Measurements from ENCODE around the gene CADPS2.

The CADPS2 gene

DNA sequence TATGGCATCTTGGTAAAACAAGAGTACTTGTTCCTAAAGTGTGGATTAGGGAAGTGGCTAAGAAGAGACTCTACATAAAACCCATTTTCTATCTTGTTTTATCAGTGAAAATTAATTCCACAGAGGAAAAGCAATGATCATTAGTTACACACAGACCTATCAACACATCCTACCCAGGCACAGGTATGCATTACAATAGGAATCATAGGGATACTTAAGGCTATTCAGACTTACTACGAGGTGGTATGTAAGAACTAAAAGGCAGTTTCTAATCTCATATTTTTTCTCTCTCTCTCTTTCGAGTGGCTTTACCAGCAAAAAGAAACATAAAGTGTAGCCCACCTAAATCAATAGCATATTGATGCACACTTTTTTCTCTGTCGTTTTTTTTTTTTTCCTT is 415.4 kb downstream of the CADPS2 start:
- H3K27ac ChIP-seq (replicated peaks; ENCODE audit: low read length), result no peak overlapping the region
- H3K36me3 ChIP-seq (replicated peaks in 1 of 2; ENCODE audit: control insufficient read depth in 2 of 2, insufficient read depth in 2 of 2, low read length in 2 of 2), result no peaks in the 10 kb centered on the region
- no peak overlapping the region for H2BK5ac ChIP-seq (ENCODE audit: low read length)
- H3K14ac ChIP-seq (ENCODE audit: low read length), result no peak overlapping the region
- DNase-seq (ENCODE audit: low spot score), result no peak
- H4K91ac ChIP-seq (ENCODE audit: low read depth, low read length, poor library complexity), result no peak overlapping the region
- no CpG with 5 or more reads among the region's 3 CpGs for WGBS, 2 donors (ENCODE audit: extremely low coverage in 2 of 2, insufficient read length in 2 of 2, insufficient replicate concordance in 1 of 2)
- no peak overlapping the region for H2AFZ ChIP-seq (ENCODE audit: low read length)
- H3K9me3 ChIP-seq (replicated peaks in 1 of 2; ENCODE audit: control insufficient read depth in 2 of 2, insufficient read depth in 1 of 2, low read depth in 1 of 2, low read length in 2 of 2), result no peaks in the 10 kb centered on the region
- no peak overlapping the region for H4K8ac ChIP-seq (ENCODE audit: low read depth, low read length)
- no peak overlapping the region for H2AK5ac ChIP-seq (ENCODE audit: low read depth, low read length)
- no peak overlapping the region for H3K23ac ChIP-seq (ENCODE audit: low read depth, low read length, poor library complexity)
- no peak overlapping the region for H3K18ac ChIP-seq (ENCODE audit: low read length)
- no peak overlapping the region for H2BK120ac ChIP-seq (ENCODE audit: low read depth, low read length)
- H3K4ac ChIP-seq (ENCODE audit: low read length), result no peak overlapping the region
- H3K4me3 ChIP-seq (ENCODE audit: low read length in 2 of 2), result no peak overlapping the region
- H3K4me2 ChIP-seq (ENCODE audit: insufficient read depth, low read length, poor library complexity, severe bottlenecking), result no peak overlapping the region
- H2BK15ac ChIP-seq (ENCODE audit: low read length), result no peak overlapping the region
- no peaks in the 10 kb centered on the region for H3K79me1 ChIP-seq (ENCODE audit: low read depth, low read length)
- H2BK12ac ChIP-seq (ENCODE audit: low read length), result no peak overlapping the region
- H3K27me3 ChIP-seq (ENCODE audit: control insufficient read depth in 3 of 3, insufficient read depth in 3 of 3, low read depth in 1 of 3, low read length in 3 of 3), result no peaks in the 10 kb centered on the region
- peaks cover 12 to 36% of the 10 kb centered on the region in 2 donors for H3K4me1 ChIP-seq (ENCODE audit: control insufficient read depth in 2 of 2, insufficient read depth in 1 of 2, low read depth in 1 of 2, low read length in 2 of 2)
- no peak overlapping the region for H3K9ac ChIP-seq (ENCODE audit: low read depth, low read length, poor library complexity)

DNA sequence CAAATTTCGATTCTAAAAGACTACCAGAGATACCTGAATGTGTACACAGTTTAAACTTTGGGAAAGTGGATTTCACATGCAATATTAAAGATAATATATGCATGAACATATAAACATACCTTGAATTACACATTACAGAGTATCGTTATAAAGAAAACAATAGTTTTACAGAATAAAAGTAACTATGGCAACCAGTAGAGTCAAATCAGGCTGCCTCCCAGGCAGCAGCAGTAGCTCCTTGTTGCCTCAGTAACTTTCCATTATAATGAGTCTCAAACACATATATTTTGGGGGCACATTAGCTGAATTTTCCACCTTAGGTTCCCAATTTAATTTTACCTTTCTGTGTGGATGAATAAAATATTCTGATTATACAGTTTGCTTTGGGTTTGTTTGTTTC is 417.3 kb downstream of the CADPS2 start:
- H3K18ac ChIP-seq (ENCODE audit: low read length), result no peak overlapping the region
- H2AFZ ChIP-seq (ENCODE audit: low read length), result peak overlapping the region; percentile 58
- H3K27me3 ChIP-seq (ENCODE audit: control insufficient read depth in 3 of 3, insufficient read depth in 3 of 3, low read depth in 1 of 3, low read length in 3 of 3), result no peaks in the 10 kb centered on the region
- no peak overlapping the region for H2BK5ac ChIP-seq (ENCODE audit: low read length)
- no peaks in the 10 kb centered on the region for H3K36me3 ChIP-seq (replicated peaks in 1 of 2; ENCODE audit: control insufficient read depth in 2 of 2, insufficient read depth in 2 of 2, low read length in 2 of 2)
- no peak overlapping the region for H2AK5ac ChIP-seq (ENCODE audit: low read depth, low read length)
- DNase-seq (ENCODE audit: low spot score), result peak; percentile 21
- WGBS, 2 donors (ENCODE audit: extremely low coverage in 2 of 2, insufficient read length in 2 of 2, insufficient replicate concordance in 1 of 2), result no CpG with 5 or more reads among the region's 2 CpGs
- no peak overlapping the region for H2BK15ac ChIP-seq (ENCODE audit: low read length)
- H2BK12ac ChIP-seq (ENCODE audit: low read length), result no peak overlapping the region
- no peaks in the 10 kb centered on the region for H3K79me1 ChIP-seq (ENCODE audit: low read depth, low read length)
- H3K23ac ChIP-seq (ENCODE audit: low read depth, low read length, poor library complexity), result no peak overlapping the region
- H3K9me3 ChIP-seq (replicated peaks in 1 of 2; ENCODE audit: control insufficient read depth in 2 of 2, insufficient read depth in 1 of 2, low read depth in 1 of 2, low read length in 2 of 2), result no peaks in the 10 kb centered on the region
- no peak overlapping the region for H3K4me3 ChIP-seq (ENCODE audit: low read length in 2 of 2)
- no peak overlapping the region for H3K4ac ChIP-seq (ENCODE audit: low read length)
- no peak overlapping the region for H3K9ac ChIP-seq (ENCODE audit: low read depth, low read length, poor library complexity)
- H4K91ac ChIP-seq (ENCODE audit: low read depth, low read length, poor library complexity), result no peak overlapping the region
- no peak overlapping the region for H3K14ac ChIP-seq (ENCODE audit: low read length)
- peaks cover 10 to 36% of the 10 kb centered on the region in 2 donors for H3K4me1 ChIP-seq (ENCODE audit: control insufficient read depth in 2 of 2, insufficient read depth in 1 of 2, low read depth in 1 of 2, low read length in 2 of 2)
- no peak overlapping the region for H3K4me2 ChIP-seq (ENCODE audit: insufficient read depth, low read length, poor library complexity, severe bottlenecking)
- peak overlapping the region; percentile 72 for H3K27ac ChIP-seq (replicated peaks; ENCODE audit: low read length)
- H4K8ac ChIP-seq (ENCODE audit: low read depth, low read length), result no peak overlapping the region
- no peak overlapping the region for H2BK120ac ChIP-seq (ENCODE audit: low read depth, low read length)

- Histone ChIP-seq H3K18ac (ENCODE audit: low read length) (no peak overlapping the region), H3K4me2 (ENCODE audit: insufficient read depth, low read length, poor library complexity, severe bottlenecking) (no peak overlapping the region), H4K91ac (ENCODE audit: low read depth, low read length, poor library complexity) (no peak overlapping the region), H3K9me3 (replicated peaks in 1 of 2; ENCODE audit: control insufficient read depth in 2 of 2, insufficient read depth in 1 of 2, low read depth in 1 of 2, low read length in 2 of 2) (no peaks in the 10 kb centered on the region), H3K14ac (ENCODE audit: low read length) (no peak overlapping the region), H2AK5ac (ENCODE audit: low read depth, low read length) (no peak overlapping the region), H3K4ac (ENCODE audit: low read length) (no peak overlapping the region), H2AFZ (ENCODE audit: low read length) (peak overlapping the region; percentile 3), H3K4me1 (ENCODE audit: control insufficient read depth in 2 of 2, insufficient read depth in 1 of 2, low read depth in 1 of 2, low read length in 2 of 2) (peaks cover 10 to 32% of the 10 kb centered on the region in 2 donors), H3K36me3 (replicated peaks in 1 of 2; ENCODE audit: control insufficient read depth in 2 of 2, insufficient read depth in 2 of 2, low read length in 2 of 2) (no peaks in the 10 kb centered on the region), H3K27me3 (ENCODE audit: control insufficient read depth in 3 of 3, insufficient read depth in 3 of 3, low read depth in 1 of 3, low read length in 3 of 3) (no peaks in the 10 kb centered on the region), H3K23ac (ENCODE audit: low read depth, low read length, poor library complexity) (no peak overlapping the region), H3K79me1 (ENCODE audit: low read depth, low read length) (no peaks in the 10 kb centered on the region), H3K4me3 (ENCODE audit: low read length in 2 of 2) (no peak overlapping the region), H2BK15ac (ENCODE audit: low read length) (no peak overlapping the region), H4K8ac (ENCODE audit: low read depth, low read length) (no peak overlapping the region), H3K9ac (ENCODE audit: low read depth, low read length, poor library complexity) (no peak overlapping the region), H3K27ac (replicated peaks; ENCODE audit: low read length) (no peak overlapping the region), H2BK120ac (ENCODE audit: low read depth, low read length) (no peak overlapping the region), H2BK12ac (ENCODE audit: low read length) (no peak overlapping the region), H2BK5ac (ENCODE audit: low read length) (no peak overlapping the region)
- DNase-seq (ENCODE audit: low spot score), result no peak
- no CpG with 5 or more reads among the region's 4 CpGs for WGBS, 2 donors (ENCODE audit: extremely low coverage in 2 of 2, insufficient read length in 2 of 2, insufficient replicate concordance in 1 of 2)
These were observed 418.4 kb downstream of the CADPS2 start for GRCh38 chr7:122467661-122468449.

GRCh38 chr7:122465296-122465695 is 421.0 kb downstream of the CADPS2 start:
- Histone ChIP-seq H3K9me3 (replicated peaks in 1 of 2; ENCODE audit: control insufficient read depth in 2 of 2, insufficient read depth in 1 of 2, low read depth in 1 of 2, low read length in 2 of 2) (no peaks in the 10 kb centered on the region), H3K4me2 (ENCODE audit: insufficient read depth, low read length, poor library complexity, severe bottlenecking) (no peak overlapping the region), H3K23ac (ENCODE audit: low read depth, low read length, poor library complexity) (no peak overlapping the region), H3K36me3 (replicated peaks in 1 of 2; ENCODE audit: control insufficient read depth in 2 of 2, insufficient read depth in 2 of 2, low read length in 2 of 2) (no peaks in the 10 kb centered on the region), H4K8ac (ENCODE audit: low read depth, low read length) (no peak overlapping the region), H2BK12ac (ENCODE audit: low read length) (no peak overlapping the region), H3K14ac (ENCODE audit: low read length) (no peak overlapping the region), H4K91ac (ENCODE audit: low read depth, low read length, poor library complexity) (no peak overlapping the region), H2BK120ac (ENCODE audit: low read depth, low read length) (no peak overlapping the region), H3K18ac (ENCODE audit: low read length) (no peak overlapping the region), H2BK15ac (ENCODE audit: low read length) (no peak overlapping the region), H3K9ac (ENCODE audit: low read depth, low read length, poor library complexity) (no peak overlapping the region), H2BK5ac (ENCODE audit: low read length) (no peak overlapping the region), H3K79me1 (ENCODE audit: low read depth, low read length) (no peaks in the 10 kb centered on the region), H3K27me3 (ENCODE audit: control insufficient read depth in 3 of 3, insufficient read depth in 3 of 3, low read depth in 1 of 3, low read length in 3 of 3) (no peaks in the 10 kb centered on the region), H2AK5ac (ENCODE audit: low read depth, low read length) (no peak overlapping the region), H3K4me3 (ENCODE audit: low read length in 2 of 2) (no peak overlapping the region), H3K4ac (ENCODE audit: low read length) (no peak overlapping the region), H3K27ac (replicated peaks; ENCODE audit: low read length) (no peak overlapping the region), H2AFZ (ENCODE audit: low read length) (no peak overlapping the region), H3K4me1 (ENCODE audit: control insufficient read depth in 2 of 2, insufficient read depth in 1 of 2, low read depth in 1 of 2, low read length in 2 of 2) (peaks cover 8 to 30% of the 10 kb centered on the region in 2 donors)
- no peak for DNase-seq (ENCODE audit: low spot score)
- WGBS, 2 donors (ENCODE audit: extremely low coverage in 2 of 2, insufficient read length in 2 of 2, insufficient replicate concordance in 1 of 2), result no CpG with 5 or more reads among the region's 7 CpGs
